Loucy (cell line): ENCODE measurements around the gene CYP2W1.

Source experiments
- H2AFZ ChIP-seq: fragments of 200-600 bp; sonication (generic); 2 replicates; pipeline ENCODE4 v1.6.0; 2016; ENCODE audit warnings: antibody characterized with exemption, mild to moderate bottlenecking, low read length, moderate library complexity
- H3F3A ChIP-seq: fragments of 200-600 bp; 2 replicates; pipeline ENCODE4 v1.6.0; 2016; ENCODE audit warnings: antibody characterized with exemption, low read depth, mild to moderate bottlenecking
- H3K27me3 ChIP-seq: fragments of 200-600 bp; sonication (generic); 2 replicates; pipeline ENCODE4 v1.6.1; 2014; ENCODE audit warnings: low read length, mild to moderate bottlenecking; ENCODE audit not compliant: insufficient read depth, poor library complexity, severe bottlenecking
- H3K36me3 ChIP-seq: fragments of 200-600 bp; sonication (generic); 2 replicates; pipeline ENCODE4 v1.6.1; 2016; ENCODE audit warnings: low read length; ENCODE audit not compliant: insufficient read depth
- H3K4me1 ChIP-seq: fragments of 200-600 bp; sonication (generic); 2 replicates; pipeline ENCODE4 v1.5.1; 2014; ENCODE audit warnings: low read length, mild to moderate bottlenecking; ENCODE audit not compliant: insufficient read depth, poor library complexity, severe bottlenecking
- H3K4me2 ChIP-seq: fragments of 200-600 bp; sonication (generic); 2 replicates; pipeline ENCODE4 v1.6.0; 2014; ENCODE audit warnings: antibody characterized with exemption, low read length, low read depth, mild to moderate bottlenecking; ENCODE audit not compliant: poor library complexity, severe bottlenecking
- H3K4me3 ChIP-seq: fragments of 200-600 bp; sonication (generic); 2 replicates; pipeline ENCODE4 v1.5.1; 2014; ENCODE audit warnings: low read length, mild to moderate bottlenecking, mixed read lengths; ENCODE audit not compliant: poor library complexity, severe bottlenecking
- H3K79me2 ChIP-seq: fragments of 200-600 bp; sonication (generic); 2 replicates; pipeline ENCODE4 v1.6.1; 2014; ENCODE audit warnings: low read length; ENCODE audit not compliant: insufficient read depth
- H3K9ac ChIP-seq: fragments of 200-600 bp; sonication (generic); 2 replicates; pipeline ENCODE4 v1.6.0; 2014; ENCODE audit warnings: mild to moderate bottlenecking, low read depth, low read length, moderate library complexity; ENCODE audit not compliant: poor library complexity, severe bottlenecking
- H3K9me2 ChIP-seq: fragments of 200-600 bp; sonication (generic); replicated peaks from 2 replicates; pipeline ENCODE4 v1.6.1; 2016; ENCODE audit warnings: low read depth, low read length, mixed read lengths
- H3K9me3 ChIP-seq: fragments of 200-600 bp; sonication (generic); 2 replicates; pipeline ENCODE4 v1.6.1; 2014; ENCODE audit warnings: mild to moderate bottlenecking, antibody characterized with exemption, low read length, low read depth; ENCODE audit not compliant: insufficient read depth
- H4K20me1 ChIP-seq: fragments of 200-600 bp; sonication (generic); 2 replicates; pipeline ENCODE4 v1.6.0; 2014; ENCODE audit warnings: antibody characterized with exemption, low read length, mild to moderate bottlenecking; ENCODE audit not compliant: insufficient read depth, poor library complexity, severe bottlenecking
- CTCF ChIP-seq: fragments of 200-600 bp; sonication (generic); conservative IDR thresholded peaks from 2 replicates; pipeline ENCODE4 v1.5.1; 2014; ENCODE audit warnings: mild to moderate bottlenecking, antibody characterized with exemption, low read length
- EZH2phosphoT487 ChIP-seq: fragments of 200-600 bp; IDR thresholded peaks from 2 replicates; pipeline ENCODE4 v1.6.1; 2018; ENCODE audit warnings: antibody characterized with exemption, mild to moderate bottlenecking, moderate library complexity, borderline replicate concordance

CYP2W1 gene

DNA sequence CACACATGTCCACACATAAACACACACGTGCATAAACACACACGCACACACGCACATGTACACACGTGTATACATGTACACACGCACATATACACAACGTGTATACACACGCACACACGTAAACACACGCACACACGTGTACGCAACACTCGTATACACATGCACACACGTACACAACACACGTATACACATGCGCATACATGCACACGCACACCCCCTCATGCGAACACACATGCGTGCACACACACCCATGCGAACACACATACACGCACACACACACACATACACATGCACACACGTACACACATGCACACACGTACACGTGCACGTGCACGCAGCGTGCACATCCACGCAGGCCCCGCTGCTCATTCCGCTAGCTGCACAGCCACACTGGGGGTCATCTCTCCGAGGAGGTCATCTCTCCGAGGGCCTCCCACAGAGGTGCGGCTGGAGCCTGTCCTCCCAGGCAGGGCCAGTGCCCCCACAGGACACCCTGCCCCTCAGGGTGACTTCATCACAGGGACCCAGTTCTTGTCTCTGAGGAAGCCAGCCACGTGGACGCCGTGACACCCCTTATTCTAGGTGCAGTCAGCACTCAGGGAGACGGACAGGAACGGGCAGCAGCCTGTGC is 25.9 kb downstream of the CYP2W1 start:
- no peak for TF ChIP-seq CTCF
- TF ChIP-seq EZH2phosphoT487 = no peak
- Histone ChIP-seq H3K4me1 (no peaks in the 10 kb centered on the region), H3K36me3 (peaks cover 9% of the 10 kb centered on the region; the same call in 1 of the 2 replicates), H4K20me1 (no peaks in the 10 kb centered on the region), H2AFZ (no peak overlapping the region), H3K9ac (no peak overlapping the region), H3K4me2 (no peak overlapping the region), H3K4me3 (no peak overlapping the region), H3K9me2 (no peaks in the 10 kb centered on the region), H3F3A (no peaks in the 10 kb centered on the region), H3K79me2 (no peaks in the 10 kb centered on the region), H3K9me3 (no peaks in the 10 kb centered on the region), H3K27me3 (no peaks in the 10 kb centered on the region)

DNA sequence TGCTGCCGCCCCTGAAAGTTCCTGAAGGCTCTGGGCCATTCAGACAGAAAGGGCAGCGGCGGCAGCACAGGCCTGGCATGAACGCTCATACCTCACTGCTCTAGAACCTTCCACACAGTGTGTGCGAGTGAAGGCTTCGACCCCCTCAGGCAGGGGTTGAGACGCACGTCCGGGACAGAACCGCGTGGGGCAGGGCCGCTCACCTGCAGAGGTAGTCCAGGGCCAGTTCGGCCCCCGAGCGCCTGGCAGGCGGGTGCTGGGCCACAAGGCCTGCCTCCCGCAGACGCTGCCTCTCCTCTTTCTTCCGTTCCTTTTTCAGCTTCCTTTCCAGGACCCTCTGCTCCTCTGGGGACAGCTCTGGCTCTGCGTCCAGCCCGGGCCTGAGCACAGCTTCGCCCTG is 26.8 kb downstream of the CYP2W1 start:
- Histone ChIP-seq H3K79me2 (no peaks in the 10 kb centered on the region), H4K20me1 (no peaks in the 10 kb centered on the region), H3K9me2 (no peaks in the 10 kb centered on the region), H3F3A (no peaks in the 10 kb centered on the region), H3K9me3 (no peaks in the 10 kb centered on the region), H3K9ac (no peak overlapping the region), H3K4me3 (no peak overlapping the region), H2AFZ (no peak overlapping the region), H3K36me3 (peaks cover 9% of the 10 kb centered on the region; the same call in 1 of the 2 replicates), H3K4me1 (no peaks in the 10 kb centered on the region), H3K4me2 (no peak overlapping the region), H3K27me3 (no peaks in the 10 kb centered on the region)
- TF ChIP-seq EZH2phosphoT487 (no peak), CTCF (no peak)

GRCh38 chr7:1010226-1010625 is 27.2 kb downstream of the CYP2W1 start:
- Histone ChIP-seq H3K4me3 (no peak overlapping the region), H3K9me2 (no peaks in the 10 kb centered on the region), H2AFZ (no peak overlapping the region), H3K4me2 (no peak overlapping the region), H3K4me1 (no peaks in the 10 kb centered on the region), H4K20me1 (no peaks in the 10 kb centered on the region), H3K27me3 (no peaks in the 10 kb centered on the region), H3K9me3 (no peaks in the 10 kb centered on the region), H3K36me3 (peaks cover 9% of the 10 kb centered on the region; the same call in 1 of the 2 replicates), H3K9ac (no peak overlapping the region), H3K79me2 (peaks cover 3% of the 10 kb centered on the region; the same call in 1 of the 2 replicates), H3F3A (no peaks in the 10 kb centered on the region)
- no peak for TF ChIP-seq EZH2phosphoT487
- TF ChIP-seq CTCF = no peak
